ENCODE data around the gene RPL36.
"Not testable (repeated sequence)": the region's sequence is repeated elsewhere in the genome, so short reads cannot be mapped to it uniquely, and the experiment has no call there.

The RPL36 gene

GRCh38 chr19:5676105-5676771 lies 13.9 kb upstream of the RPL36 start:
- DNase-seq: no peak

- no peak for DNase-seq
Observed at GRCh38 chr19:5676772-5677105, 13.4 kb upstream of the RPL36 start.

- DNase-seq: no peak
Observed at GRCh38 chr19:5677136-5677535, 13.0 kb upstream of the RPL36 start.

- DNase-seq: no peak
Observed at GRCh38 chr19:5677580-5677979, 12.5 kb upstream of the RPL36 start.

- DNase-seq: no peak
Observed at GRCh38 chr19:5678071-5678718, 11.9 kb upstream of the RPL36 start.

- DNase-seq: no peak
Observed at GRCh38 chr19:5679289-5680083, 10.6 kb upstream of the RPL36 start.

GRCh38 chr19:5680084-5680436 lies 10.0 kb upstream of the RPL36 start:
- no peak for DNase-seq

- peak; percentile 99 for DNase-seq
Observed at GRCh38 chr19:5680437-5681368, 9.4 kb upstream of the RPL36 start, which contains the start of the genes HSD11B1L and MICOS13. HSD11B1L (plus strand) TSS chr19:5681027; CDS start chr19:5684833, 3,806 bp downstream. MICOS13 (minus strand) TSS chr19:5680516; CDS start chr19:5680486, 30 bp downstream.

- no peak for DNase-seq
Observed at GRCh38 chr19:5681391-5682106, 8.5 kb upstream of the RPL36 start.

- no peak for DNase-seq
Observed at GRCh38 chr19:5682107-5682482, 8.0 kb upstream of the RPL36 start.

GRCh38 chr19:5683177-5683886 lies 6.8 kb upstream of the RPL36 start:
- no peak for DNase-seq

- DNase-seq: no peak
Observed at GRCh38 chr19:5684694-5685430, 5.2 kb upstream of the RPL36 start.

- DNase-seq: no peak
Observed at GRCh38 chr19:5686326-5686646, 3.8 kb upstream of the RPL36 start.

GRCh38 chr19:5686647-5687359 lies 3.3 kb upstream of the RPL36 start:
- DNase-seq: peak; percentile 100

GRCh38 chr19:5687360-5688198 lies 2.5 kb upstream of the RPL36 start:
- no peak for DNase-seq

- not testable (repeated sequence) for DNase-seq
Observed at GRCh38 chr19:5688262-5688881, 1.7 kb upstream of the RPL36 start.

- DNase-seq: peak; percentile 87
Observed at GRCh38 chr19:5690955-5691821, 1.1 kb downstream of the RPL36 start.
